HepG2 (cell line): ENCODE data around the gene MYH9. TPM values are rescaled to one million over a fixed set of nuclear protein-coding genes. Genes with fewer than 3 reads are reported as not detected.

Source experiments
- GFI1 ChIP-seq: sonication (generic); formaldehyde crosslinking; IDR thresholded peaks from 2 replicates; pipeline ENCODE4 v1.5.0; 2020; ENCODE audit warnings: missing genetic modification reagents, mild to moderate bottlenecking, borderline replicate concordance
- HNRNPLL ChIP-seq: fragments of 200-400 bp; formaldehyde crosslinking; IDR thresholded peaks from 2 replicates; pipeline ENCODE4 v1.6.1; 2017; ENCODE audit warnings: mild to moderate bottlenecking, low read depth, low read length; ENCODE audit not compliant: poor library complexity, severe bottlenecking
- IKZF4 ChIP-seq: sonication (generic); formaldehyde crosslinking; IDR thresholded peaks from 2 replicates; pipeline ENCODE4 v1.5.1; 2020; ENCODE audit warnings: borderline replicate concordance, mild to moderate bottlenecking, low read depth, missing genetic modification reagents; ENCODE audit errors: not compliant biosample characterization
- KAT8 ChIP-seq: IDR thresholded peaks from 2 replicates; pipeline ENCODE4 v1.6.1; 2016; ENCODE audit warnings: missing genetic modification reagents, missing compliant biosample characterization
- MAFK ChIP-seq, 2 experiments: IDR thresholded peaks in 1 of 2; conservative IDR thresholded peaks in 1 of 2; 2 replicates each; pipeline ENCODE4 v1.6.1; 2011; ENCODE audit warnings: improper control_type of control experiment in 2 of 2, low read length in 2 of 2
- MIXL1 ChIP-seq: IDR thresholded peaks from 2 replicates; pipeline ENCODE4 v1.6.1; 2016
- MYPOP ChIP-seq: sonication (generic); formaldehyde crosslinking; IDR thresholded peaks from 2 replicates; pipeline ENCODE4 v1.8.1; 2023; ENCODE audit warnings: mild to moderate bottlenecking, moderate library complexity, missing genetic modification reagents
- NCOA2 ChIP-seq: sonication (generic); formaldehyde crosslinking; IDR thresholded peaks from 2 replicates; pipeline ENCODE4 v1.8.0; 2022; ENCODE audit warnings: inconsistent platforms
- PHF21A ChIP-seq: sonication (generic); formaldehyde crosslinking; IDR thresholded peaks from 2 replicates; pipeline ENCODE4 v1.5.0; 2020; ENCODE audit warnings: mild to moderate bottlenecking, missing genetic modification reagents
- RARG ChIP-seq: sonication (generic); formaldehyde crosslinking; IDR thresholded peaks from 2 replicates; pipeline ENCODE4 v1.4.0; 2020; ENCODE audit warnings: low read depth, mild to moderate bottlenecking, missing genetic modification reagents
- SAP130 ChIP-seq: IDR thresholded peaks from 2 replicates; pipeline ENCODE4 v1.6.1; 2016; ENCODE audit warnings: low read depth
- ZBTB7B ChIP-seq: sonication (generic); formaldehyde crosslinking; IDR thresholded peaks from 2 replicates; pipeline ENCODE4 v1.4.0; 2020; ENCODE audit warnings: missing genetic modification reagents
- ZMYM4 ChIP-seq: sonication (generic); formaldehyde crosslinking; IDR thresholded peaks from 2 replicates; pipeline ENCODE4 v1.8.1; 2023; ENCODE audit warnings: mild to moderate bottlenecking, missing genetic modification reagents
- ZNF10 ChIP-seq: sonication (generic); formaldehyde crosslinking; IDR thresholded peaks from 2 replicates; pipeline ENCODE4 v1.4.0; 2020; ENCODE audit warnings: mild to moderate bottlenecking, low read depth, missing genetic modification reagents, borderline replicate concordance
- ZNF20 ChIP-seq: sonication (generic); formaldehyde crosslinking; IDR thresholded peaks from 2 replicates; pipeline ENCODE4 v1.4.0; 2020; ENCODE audit warnings: mild to moderate bottlenecking, moderate library complexity, missing genetic modification reagents
- ZNF251 ChIP-seq: sonication (generic); formaldehyde crosslinking; IDR thresholded peaks from 2 replicates; pipeline ENCODE4 v1.9.0; 2021; ENCODE audit warnings: mild to moderate bottlenecking, missing genetic modification reagents
- ZNF34 ChIP-seq: sonication (generic); formaldehyde crosslinking; IDR thresholded peaks from 2 replicates; pipeline ENCODE4 v1.4.0; 2020; ENCODE audit warnings: mild to moderate bottlenecking, missing genetic modification reagents, borderline replicate concordance
- ZNF367 ChIP-seq: sonication (generic); formaldehyde crosslinking; IDR thresholded peaks from 2 replicates; pipeline ENCODE4 v1.4.0; 2020; ENCODE audit warnings: missing genetic modification reagents, borderline replicate concordance
- ZNF816 ChIP-seq: sonication (generic); formaldehyde crosslinking; IDR thresholded peaks from 2 replicates; pipeline ENCODE4 v1.8.0; 2022; ENCODE audit warnings: missing genetic modification reagents, mild to moderate bottlenecking, borderline replicate concordance
- ZNF891 ChIP-seq: sonication (generic); formaldehyde crosslinking; IDR thresholded peaks from 2 replicates; pipeline ENCODE4 v1.5.0; 2020; ENCODE audit warnings: mild to moderate bottlenecking, missing genetic modification reagents
- polyA plus RNA-seq, 8 experiments: library from polyadenylated mRNA; depleted of rRNA in 3 of 8; stranded (reverse) in 7 of 8; unstranded in 1 of 8; fragments of >200 nt; fragmentation: Illumina TruSeq in 4 of 8; extraction: Trizol in 4 of 8; gene quantifications; 2 replicates each; pipeline versions ENCODE4 v1.2.1 to v1.2.3, GENCODE V29; 2011 to 2016; ENCODE audit warnings: low read depth in 4 of 8, missing spikeins in 1 of 8, mixed read lengths in 1 of 8; ENCODE audit not compliant: insufficient read depth in 1 of 8
- total RNA-seq, 5 experiments: library from RNA; depleted of rRNA; stranded (reverse); fragments of >200 nt; fragmentation: Illumina TruSeq; extraction: Trizol; gene quantifications; 2 replicates each; pipeline ENCODE4 v1.2.3, GENCODE V29; 2016; ENCODE audit warnings: low read depth in 1 of 5
- TF ChIP-seq, protein P1 (sequence below): sonication (generic); formaldehyde crosslinking; IDR thresholded peaks from 2 replicates; pipeline ENCODE4 v1.5.1; 2020; ENCODE audit warnings: mild to moderate bottlenecking, missing genetic modification reagents, borderline replicate concordance
- TF ChIP-seq, protein P2 (sequence below), 2 experiments: sonication (generic) in 1 of 2; formaldehyde crosslinking in 1 of 2; IDR thresholded peaks; 2 replicates each; pipeline versions ENCODE4 v1.4.0 to v1.6.1; 2018 to 2020; ENCODE audit warnings: missing genetic modification reagents in 2 of 2, borderline replicate concordance in 1 of 2, low read depth in 1 of 2, mild to moderate bottlenecking in 1 of 2, missing biosample characterization in 1 of 2
- TF ChIP-seq, protein P3 (sequence below): IDR thresholded peaks from 2 replicates; pipeline ENCODE4 v1.6.1; 2012; ENCODE audit warnings: inconsistent platforms

MYH9 gene
- total and polyA plus RNA-seq, 2 of the 13 experiments (the other 11 are each of a cell fraction or from before 2014, with no cell fraction given), result 50.7 to 98.5 TPM

- TF ChIP-seq, protein P1, sequence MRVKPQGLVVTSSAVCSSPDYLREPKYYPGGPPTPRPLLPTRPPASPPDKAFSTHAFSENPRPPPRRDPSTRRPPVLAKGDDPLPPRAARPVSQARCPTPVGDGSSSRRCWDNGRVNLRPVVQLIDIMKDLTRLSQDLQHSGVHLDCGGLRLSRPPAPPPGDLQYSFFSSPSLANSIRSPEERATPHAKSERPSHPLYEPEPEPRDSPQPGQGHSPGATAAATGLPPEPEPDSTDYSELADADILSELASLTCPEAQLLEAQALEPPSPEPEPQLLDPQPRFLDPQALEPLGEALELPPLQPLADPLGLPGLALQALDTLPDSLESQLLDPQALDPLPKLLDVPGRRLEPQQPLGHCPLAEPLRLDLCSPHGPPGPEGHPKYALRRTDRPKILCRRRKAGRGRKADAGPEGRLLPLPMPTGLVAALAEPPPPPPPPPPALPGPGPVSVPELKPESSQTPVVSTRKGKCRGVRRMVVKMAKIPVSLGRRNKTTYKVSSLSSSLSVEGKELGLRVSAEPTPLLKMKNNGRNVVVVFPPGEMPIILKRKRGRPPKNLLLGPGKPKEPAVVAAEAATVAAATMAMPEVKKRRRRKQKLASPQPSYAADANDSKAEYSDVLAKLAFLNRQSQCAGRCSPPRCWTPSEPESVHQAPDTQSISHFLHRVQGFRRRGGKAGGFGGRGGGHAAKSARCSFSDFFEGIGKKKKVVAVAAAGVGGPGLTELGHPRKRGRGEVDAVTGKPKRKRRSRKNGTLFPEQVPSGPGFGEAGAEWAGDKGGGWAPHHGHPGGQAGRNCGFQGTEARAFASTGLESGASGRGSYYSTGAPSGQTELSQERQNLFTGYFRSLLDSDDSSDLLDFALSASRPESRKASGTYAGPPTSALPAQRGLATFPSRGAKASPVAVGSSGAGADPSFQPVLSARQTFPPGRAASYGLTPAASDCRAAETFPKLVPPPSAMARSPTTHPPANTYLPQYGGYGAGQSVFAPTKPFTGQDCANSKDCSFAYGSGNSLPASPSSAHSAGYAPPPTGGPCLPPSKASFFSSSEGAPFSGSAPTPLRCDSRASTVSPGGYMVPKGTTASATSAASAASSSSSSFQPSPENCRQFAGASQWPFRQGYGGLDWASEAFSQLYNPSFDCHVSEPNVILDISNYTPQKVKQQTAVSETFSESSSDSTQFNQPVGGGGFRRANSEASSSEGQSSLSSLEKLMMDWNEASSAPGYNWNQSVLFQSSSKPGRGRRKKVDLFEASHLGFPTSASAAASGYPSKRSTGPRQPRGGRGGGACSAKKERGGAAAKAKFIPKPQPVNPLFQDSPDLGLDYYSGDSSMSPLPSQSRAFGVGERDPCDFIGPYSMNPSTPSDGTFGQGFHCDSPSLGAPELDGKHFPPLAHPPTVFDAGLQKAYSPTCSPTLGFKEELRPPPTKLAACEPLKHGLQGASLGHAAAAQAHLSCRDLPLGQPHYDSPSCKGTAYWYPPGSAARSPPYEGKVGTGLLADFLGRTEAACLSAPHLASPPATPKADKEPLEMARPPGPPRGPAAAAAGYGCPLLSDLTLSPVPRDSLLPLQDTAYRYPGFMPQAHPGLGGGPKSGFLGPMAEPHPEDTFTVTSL (CRISPR knock-in tag), result no peak
- TF ChIP-seq HNRNPLL (no peak), SAP130 (CRISPR knock-in tag) (no peak), ZNF251 (peak; percentile 55; the same call in 1 of the 2 replicates), ZNF891 (CRISPR knock-in tag) (peak; percentile 60; the same call in 1 of the 2 replicates), RARG (CRISPR knock-in tag) (no peak), ZNF10 (CRISPR knock-in tag) (no peak), ZNF367 (no peak), GFI1 (CRISPR knock-in tag) (no peak), IKZF4 (CRISPR knock-in tag) (no peak), MAFK (conservative IDR thresholded peaks at IDR 0.05 in 1 of 2, IDR thresholded peaks at IDR 0.05 in 1 of 2; ENCODE audit: low read length in 2 of 2) (no peak), ZNF20 (CRISPR knock-in tag) (no peak), NCOA2 (CRISPR knock-in tag) (no peak), PHF21A (CRISPR knock-in tag) (no peak), MYPOP (CRISPR knock-in tag) (0 out of 2 replicates have a peak, but pooled peaks have one; percentile 20), KAT8 (CRISPR knock-in tag) (no peak), ZNF34 (0 out of 2 replicates have a peak, but pooled peaks have one; percentile 29), ZMYM4 (no peak), ZNF816 (CRISPR knock-in tag) (no peak), MIXL1 (no peak), ZBTB7B (CRISPR knock-in tag) (no peak)
- TF ChIP-seq, protein P2, sequence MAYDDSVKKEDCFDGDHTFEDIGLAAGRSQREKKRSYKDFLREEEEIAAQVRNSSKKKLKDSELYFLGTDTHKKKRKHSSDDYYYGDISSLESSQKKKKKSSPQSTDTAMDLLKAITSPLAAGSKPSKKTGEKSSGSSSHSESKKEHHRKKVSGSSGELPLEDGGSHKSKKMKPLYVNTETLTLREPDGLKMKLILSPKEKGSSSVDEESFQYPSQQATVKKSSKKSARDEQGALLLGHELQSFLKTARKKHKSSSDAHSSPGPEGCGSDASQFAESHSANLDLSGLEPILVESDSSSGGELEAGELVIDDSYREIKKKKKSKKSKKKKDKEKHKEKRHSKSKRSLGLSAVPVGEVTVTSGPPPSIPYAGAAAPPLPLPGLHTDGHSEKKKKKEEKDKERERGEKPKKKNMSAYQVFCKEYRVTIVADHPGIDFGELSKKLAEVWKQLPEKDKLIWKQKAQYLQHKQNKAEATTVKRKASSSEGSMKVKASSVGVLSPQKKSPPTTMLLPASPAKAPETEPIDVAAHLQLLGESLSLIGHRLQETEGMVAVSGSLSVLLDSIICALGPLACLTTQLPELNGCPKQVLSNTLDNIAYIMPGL (CRISPR knock-in tag; IDR thresholded peaks at IDR 0.05; ENCODE audit: borderline replicate concordance in 1 of 2, low read depth in 1 of 2), result peak in 1 of 2 experiments; percentile 34; a peak in 1 of 4 replicates
- TF ChIP-seq, protein P3, sequence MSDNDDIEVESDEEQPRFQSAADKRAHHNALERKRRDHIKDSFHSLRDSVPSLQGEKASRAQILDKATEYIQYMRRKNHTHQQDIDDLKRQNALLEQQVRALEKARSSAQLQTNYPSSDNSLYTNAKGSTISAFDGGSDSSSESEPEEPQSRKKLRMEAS, result peak; percentile 47; the same call in 1 of the 2 replicates
Observed at GRCh38 chr22:36387709-36387958, 133 bp downstream of the MYH9 start (continued).
